ENCODE data around the gene ERCC8.

ERCC8 gene

GRCh38 chr5:60833520-60833919 lies 111.3 kb downstream of the ERCC8 start:
- no peaks in the 10 kb centered on the region for H3K9me3 ChIP-seq (ENCODE audit: control insufficient read depth, insufficient read depth, low read depth, low read length)
- no peak overlapping the region for H3K27ac ChIP-seq (ENCODE audit: extremely low read depth, low read depth, low read length)
- no peaks in the 10 kb centered on the region for H3K36me3 ChIP-seq (ENCODE audit: control insufficient read depth in 2 of 2, insufficient read depth in 1 of 2, low read length in 2 of 2)
- TF ChIP-seq ZFP37 (tag by site-specific recombination; IDR thresholded peaks at IDR 0.05) (no peak), ZBTB17 (tag by site-specific recombination; IDR thresholded peaks at IDR 0.05) (no peak), HOXD13 (CRISPR knock-in tag; IDR thresholded peaks at IDR 0.05; ENCODE audit: borderline replicate concordance) (no peak), ZNF513 (tag by site-specific recombination; IDR thresholded peaks at IDR 0.05) (no peak), ZNF214 (tag by site-specific recombination; IDR thresholded peaks at IDR 0.05; ENCODE audit: borderline replicate concordance) (no peak), ZNF707 (tag by site-specific recombination; IDR thresholded peaks at IDR 0.05) (no peak), ZNF248 (tag by site-specific recombination; IDR thresholded peaks at IDR 0.05) (no peak), ZNF624 (tag by site-specific recombination; IDR thresholded peaks at IDR 0.05) (no peak), ZNF211 (tag by site-specific recombination; IDR thresholded peaks at IDR 0.05; ENCODE audit: low read depth) (no peak), ZFP3 (tag by site-specific recombination; IDR thresholded peaks at IDR 0.05; ENCODE audit: low read depth) (no peak)
- TF ChIP-seq, protein P1, sequence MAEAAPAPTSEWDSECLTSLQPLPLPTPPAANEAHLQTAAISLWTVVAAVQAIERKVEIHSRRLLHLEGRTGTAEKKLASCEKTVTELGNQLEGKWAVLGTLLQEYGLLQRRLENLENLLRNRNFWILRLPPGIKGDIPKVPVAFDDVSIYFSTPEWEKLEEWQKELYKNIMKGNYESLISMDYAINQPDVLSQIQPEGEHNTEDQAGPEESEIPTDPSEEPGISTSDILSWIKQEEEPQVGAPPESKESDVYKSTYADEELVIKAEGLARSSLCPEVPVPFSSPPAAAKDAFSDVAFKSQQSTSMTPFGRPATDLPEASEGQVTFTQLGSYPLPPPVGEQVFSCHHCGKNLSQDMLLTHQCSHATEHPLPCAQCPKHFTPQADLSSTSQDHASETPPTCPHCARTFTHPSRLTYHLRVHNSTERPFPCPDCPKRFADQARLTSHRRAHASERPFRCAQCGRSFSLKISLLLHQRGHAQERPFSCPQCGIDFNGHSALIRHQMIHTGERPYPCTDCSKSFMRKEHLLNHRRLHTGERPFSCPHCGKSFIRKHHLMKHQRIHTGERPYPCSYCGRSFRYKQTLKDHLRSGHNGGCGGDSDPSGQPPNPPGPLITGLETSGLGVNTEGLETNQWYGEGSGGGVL (tag by site-specific recombination; IDR thresholded peaks at IDR 0.05), result no peak
- TF ChIP-seq, protein P2, sequence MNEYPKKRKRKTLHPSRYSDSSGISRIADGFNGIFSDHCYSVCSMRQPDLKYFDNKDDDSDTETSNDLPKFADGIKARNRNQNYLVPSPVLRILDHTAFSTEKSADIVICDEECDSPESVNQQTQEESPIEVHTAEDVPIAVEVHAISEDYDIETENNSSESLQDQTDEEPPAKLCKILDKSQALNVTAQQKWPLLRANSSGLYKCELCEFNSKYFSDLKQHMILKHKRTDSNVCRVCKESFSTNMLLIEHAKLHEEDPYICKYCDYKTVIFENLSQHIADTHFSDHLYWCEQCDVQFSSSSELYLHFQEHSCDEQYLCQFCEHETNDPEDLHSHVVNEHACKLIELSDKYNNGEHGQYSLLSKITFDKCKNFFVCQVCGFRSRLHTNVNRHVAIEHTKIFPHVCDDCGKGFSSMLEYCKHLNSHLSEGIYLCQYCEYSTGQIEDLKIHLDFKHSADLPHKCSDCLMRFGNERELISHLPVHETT (tag by site-specific recombination; IDR thresholded peaks at IDR 0.05), result no peak
- no peaks in the 10 kb centered on the region for H3K4me1 ChIP-seq (ENCODE audit: control insufficient read depth, insufficient read depth, low read length)
- POLR2A ChIA-PET, result no interaction called here
- no peak overlapping the region for H3K4me3 ChIP-seq (ENCODE audit: low read depth, low read length)
- CTCF ChIA-PET, result no interaction called here

GRCh38 chr5:60830581-60831127 lies 114.2 kb downstream of the ERCC8 start:
- Histone ChIP-seq H3K4me1 (ENCODE audit: control insufficient read depth, insufficient read depth, low read length) (no peaks in the 10 kb centered on the region), H3K9me3 (ENCODE audit: control insufficient read depth, insufficient read depth, low read depth, low read length) (no peaks in the 10 kb centered on the region), H3K4me3 (ENCODE audit: low read depth, low read length) (no peak overlapping the region), H3K27ac (ENCODE audit: extremely low read depth, low read depth, low read length) (no peak overlapping the region), H3K36me3 (ENCODE audit: control insufficient read depth in 2 of 2, insufficient read depth in 1 of 2, low read length in 2 of 2) (no peaks in the 10 kb centered on the region)
- POLR2A ChIA-PET, result no interaction called here
- CTCF ChIA-PET, result no interaction called here
- TF ChIP-seq ZNF311 (tag by site-specific recombination; IDR thresholded peaks at IDR 0.05; ENCODE audit: borderline replicate concordance) (no peak), MYNN (tag by site-specific recombination; IDR thresholded peaks at IDR 0.05; ENCODE audit: borderline replicate concordance) (no peak), ZNF211 (tag by site-specific recombination; IDR thresholded peaks at IDR 0.05; ENCODE audit: low read depth) (no peak), ZNF596 (tag by site-specific recombination; IDR thresholded peaks at IDR 0.05) (no peak), ZNF214 (tag by site-specific recombination; IDR thresholded peaks at IDR 0.05; ENCODE audit: borderline replicate concordance) (no peak), WT1 (tag by site-specific recombination; IDR thresholded peaks at IDR 0.05) (no peak), ZNF121 (tag by site-specific recombination; IDR thresholded peaks at IDR 0.05) (no peak), ZNF274 (IDR thresholded peaks at IDR 0.05; ENCODE audit: low read length) (no peak), ZNF274 (tag by site-specific recombination; IDR thresholded peaks at IDR 0.05; ENCODE audit: borderline replicate concordance) (no peak), KLF16 (tag by site-specific recombination; IDR thresholded peaks at IDR 0.05) (no peak), ZNF391 (tag by site-specific recombination; IDR thresholded peaks at IDR 0.05; ENCODE audit: borderline replicate concordance, low read depth) (no peak), SCRT1 (tag by site-specific recombination; IDR thresholded peaks at IDR 0.05; ENCODE audit: borderline replicate concordance) (no peak), PRDM1 (tag by site-specific recombination; IDR thresholded peaks at IDR 0.05) (no peak), ZNF785 (tag by site-specific recombination; IDR thresholded peaks at IDR 0.05) (no peak), KLF1 (tag by site-specific recombination; IDR thresholded peaks at IDR 0.05) (no peak), ZNF174 (tag by site-specific recombination; IDR thresholded peaks at IDR 0.05) (no peak), ZNF549 (tag by site-specific recombination; IDR thresholded peaks at IDR 0.05) (no peak)
- TF ChIP-seq, protein P3, sequence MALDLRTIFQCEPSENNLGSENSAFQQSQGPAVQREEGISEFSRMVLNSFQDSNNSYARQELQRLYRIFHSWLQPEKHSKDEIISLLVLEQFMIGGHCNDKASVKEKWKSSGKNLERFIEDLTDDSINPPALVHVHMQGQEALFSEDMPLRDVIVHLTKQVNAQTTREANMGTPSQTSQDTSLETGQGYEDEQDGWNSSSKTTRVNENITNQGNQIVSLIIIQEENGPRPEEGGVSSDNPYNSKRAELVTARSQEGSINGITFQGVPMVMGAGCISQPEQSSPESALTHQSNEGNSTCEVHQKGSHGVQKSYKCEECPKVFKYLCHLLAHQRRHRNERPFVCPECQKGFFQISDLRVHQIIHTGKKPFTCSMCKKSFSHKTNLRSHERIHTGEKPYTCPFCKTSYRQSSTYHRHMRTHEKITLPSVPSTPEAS (tag by site-specific recombination; IDR thresholded peaks at IDR 0.05), result no peak
- TF ChIP-seq, protein P4, sequence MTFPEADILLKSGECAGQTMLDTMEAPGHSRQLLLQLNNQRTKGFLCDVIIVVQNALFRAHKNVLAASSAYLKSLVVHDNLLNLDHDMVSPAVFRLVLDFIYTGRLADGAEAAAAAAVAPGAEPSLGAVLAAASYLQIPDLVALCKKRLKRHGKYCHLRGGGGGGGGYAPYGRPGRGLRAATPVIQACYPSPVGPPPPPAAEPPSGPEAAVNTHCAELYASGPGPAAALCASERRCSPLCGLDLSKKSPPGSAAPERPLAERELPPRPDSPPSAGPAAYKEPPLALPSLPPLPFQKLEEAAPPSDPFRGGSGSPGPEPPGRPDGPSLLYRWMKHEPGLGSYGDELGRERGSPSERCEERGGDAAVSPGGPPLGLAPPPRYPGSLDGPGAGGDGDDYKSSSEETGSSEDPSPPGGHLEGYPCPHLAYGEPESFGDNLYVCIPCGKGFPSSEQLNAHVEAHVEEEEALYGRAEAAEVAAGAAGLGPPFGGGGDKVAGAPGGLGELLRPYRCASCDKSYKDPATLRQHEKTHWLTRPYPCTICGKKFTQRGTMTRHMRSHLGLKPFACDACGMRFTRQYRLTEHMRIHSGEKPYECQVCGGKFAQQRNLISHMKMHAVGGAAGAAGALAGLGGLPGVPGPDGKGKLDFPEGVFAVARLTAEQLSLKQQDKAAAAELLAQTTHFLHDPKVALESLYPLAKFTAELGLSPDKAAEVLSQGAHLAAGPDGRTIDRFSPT (tag by site-specific recombination; IDR thresholded peaks at IDR 0.05), result no peak
